HL-60 (cell line): Measurements from ENCODE around the gene CHST13.

ENCODE experiments used
- CTCF ChIP-seq: IDR thresholded peaks from one replicate; pipeline ENCODE4 v1.5.1; 2011; ENCODE audit warnings: low read length, control low read depth, inconsistent platforms; ENCODE audit not compliant: insufficient read depth
- POLR2AphosphoS5 ChIP-seq: IDR thresholded peaks from 2 replicates; pipeline ENCODE4 v1.6.1; 2012; ENCODE audit warnings: low read depth

- TF ChIP-seq POLR2AphosphoS5 = no peak
- TF ChIP-seq CTCF = no peak
These were observed 29.5 kb downstream of the CHST13 start for GRCh38 chr3:126553284-126554084.
